GM19468 (cell line): Measurements from ENCODE around the gene RELN.

Source experiments
- ATAC-seq: cut with Tn5 transposase; IDR thresholded peaks from one replicate; pipeline ENCODE4 v1.9.1; 2021; ENCODE audit warnings: mild to moderate bottlenecking, moderate library complexity, moderate number of reproducible peaks; ENCODE audit not compliant: unreplicated experiment; ENCODE audit errors: extremely low read depth

Gene RELN

GRCh38 chr7:103658055-103659005 is 331.1 kb downstream of the RELN start:
- no peak for ATAC-seq

GRCh38 chr7:103657474-103657894 is 332.0 kb downstream of the RELN start:
- no peak for ATAC-seq

DNA sequence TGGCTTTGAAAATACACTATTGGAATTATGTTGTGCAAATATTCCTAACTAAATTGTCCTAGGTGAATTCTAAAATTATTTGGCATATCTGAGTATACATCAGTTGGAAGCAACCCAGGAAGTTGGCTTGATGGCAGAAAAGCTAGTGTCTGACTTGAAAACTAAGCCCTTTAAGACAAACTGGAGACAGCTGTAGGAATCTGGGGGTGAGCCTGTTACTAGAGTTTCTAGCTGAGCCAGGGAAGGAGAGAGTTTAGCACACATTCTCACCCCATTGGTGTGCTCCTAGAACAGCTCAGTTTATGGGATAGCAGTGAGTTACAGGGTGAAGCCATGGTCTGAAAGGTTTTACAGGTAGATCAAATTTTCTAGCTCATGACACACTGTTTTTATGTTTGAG is 333.2 kb downstream of the RELN start:
- no peak for ATAC-seq

DNA sequence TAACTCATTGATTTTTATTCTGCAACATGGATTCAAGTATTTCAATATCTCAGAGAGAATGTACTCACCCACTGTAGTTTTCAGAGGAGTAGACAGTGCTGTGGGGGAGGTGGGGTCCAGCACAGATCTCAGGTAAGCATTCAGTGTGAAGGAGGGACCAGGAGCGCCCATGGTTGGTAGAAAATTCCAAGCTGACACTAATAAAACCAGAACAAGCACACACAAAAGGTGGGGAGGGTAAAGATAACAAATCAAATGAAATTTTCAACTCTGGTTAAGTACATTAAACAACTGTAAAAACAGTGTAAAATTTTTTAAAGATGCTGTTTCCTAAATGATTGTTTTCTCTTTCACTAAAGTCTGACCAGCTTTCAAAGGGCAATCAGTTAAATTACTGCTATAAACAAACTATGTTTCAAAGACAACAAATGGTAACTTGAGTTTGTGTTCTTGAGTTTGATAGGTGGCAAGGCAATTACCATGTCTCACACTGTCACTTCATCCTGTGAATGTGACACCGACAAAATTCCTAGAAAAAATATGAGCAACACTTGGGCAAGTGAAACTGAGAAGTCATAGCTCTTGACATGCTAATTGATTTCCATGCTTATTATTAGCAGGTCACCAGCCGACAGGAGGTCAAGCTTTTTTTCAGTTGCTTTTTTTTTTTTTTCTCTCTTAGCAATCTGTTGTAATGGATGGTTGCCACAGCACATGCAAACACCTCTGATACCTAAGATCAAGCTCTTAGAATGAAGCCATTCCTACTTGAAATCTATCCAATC is 337.7 kb downstream of the RELN start:
- ATAC-seq, result no peak

DNA sequence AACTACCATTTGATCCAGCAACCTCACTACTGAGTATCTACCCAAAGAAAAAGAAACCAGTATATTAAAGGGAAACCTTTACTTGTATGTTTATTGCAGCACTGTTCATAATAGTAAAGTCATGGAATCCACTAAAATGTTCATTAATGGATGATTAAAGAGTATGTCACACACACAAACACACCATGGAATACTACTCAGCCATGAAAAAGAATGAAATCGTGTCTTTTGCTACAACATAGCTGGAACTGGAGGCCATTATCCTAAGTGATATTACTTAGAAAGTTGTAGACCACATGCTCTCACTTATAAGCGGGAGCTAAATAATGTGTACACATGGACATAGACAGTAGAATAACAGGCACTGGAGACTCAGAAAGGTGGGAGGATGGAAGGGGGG is 340.4 kb downstream of the RELN start:
- no peak for ATAC-seq

GRCh38 chr7:103648135-103648534 is 341.3 kb downstream of the RELN start:
- no peak for ATAC-seq

- ATAC-seq, result no peak
Observed at GRCh38 chr7:103644319-103644718, 345.1 kb downstream of the RELN start.

GRCh38 chr7:103640031-103640779 is 349.3 kb downstream of the RELN start:
- no peak for ATAC-seq

DNA sequence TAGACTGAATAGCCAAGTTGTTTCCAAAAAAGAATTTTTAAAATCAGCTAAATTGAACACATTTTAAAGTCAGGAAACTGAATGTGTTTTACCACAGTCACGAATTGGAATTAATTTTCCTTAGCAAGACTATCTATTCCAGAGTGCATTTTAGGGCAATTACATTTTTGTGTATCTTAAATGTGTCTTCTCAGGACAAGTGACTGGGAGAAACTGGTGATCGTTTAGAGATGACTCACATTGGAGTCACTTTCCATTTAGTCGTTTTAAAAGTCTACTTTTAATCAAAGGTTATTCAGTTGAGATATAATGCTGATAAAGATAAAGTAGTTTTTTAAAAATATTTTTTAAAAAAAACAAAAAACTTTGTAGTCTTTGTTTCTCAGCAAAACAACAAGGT is 351.7 kb downstream of the RELN start:
- ATAC-seq, result no peak

DNA sequence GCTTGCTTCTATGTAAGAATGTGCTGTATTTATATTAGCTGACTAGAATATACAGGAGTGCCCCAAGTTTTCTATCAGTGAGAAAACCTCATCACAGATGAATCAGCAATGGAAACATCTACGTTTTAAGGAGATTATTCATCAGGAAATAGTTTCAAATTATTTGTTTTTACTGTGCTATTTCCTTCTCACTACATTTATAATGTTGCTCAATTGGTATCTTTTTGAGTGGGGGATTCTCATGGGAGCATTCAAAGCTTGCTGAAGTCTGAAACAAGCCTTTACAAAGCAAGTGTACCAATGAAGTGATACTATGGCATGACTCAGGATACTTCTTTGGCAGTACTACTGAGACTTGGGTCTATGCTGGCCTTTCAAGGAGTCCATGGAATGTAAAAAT is 352.4 kb downstream of the RELN start:
- no peak for ATAC-seq

- no peak for ATAC-seq
Observed at GRCh38 chr7:103636153-103636552, 353.3 kb downstream of the RELN start.

GRCh38 chr7:103632972-103633371 is 356.5 kb downstream of the RELN start:
- ATAC-seq, result no peak

- no peak for ATAC-seq
Observed at GRCh38 chr7:103632005-103632639, 357.3 kb downstream of the RELN start.

- ATAC-seq, result no peak
Observed at GRCh38 chr7:103630318-103630717, 359.1 kb downstream of the RELN start.

DNA sequence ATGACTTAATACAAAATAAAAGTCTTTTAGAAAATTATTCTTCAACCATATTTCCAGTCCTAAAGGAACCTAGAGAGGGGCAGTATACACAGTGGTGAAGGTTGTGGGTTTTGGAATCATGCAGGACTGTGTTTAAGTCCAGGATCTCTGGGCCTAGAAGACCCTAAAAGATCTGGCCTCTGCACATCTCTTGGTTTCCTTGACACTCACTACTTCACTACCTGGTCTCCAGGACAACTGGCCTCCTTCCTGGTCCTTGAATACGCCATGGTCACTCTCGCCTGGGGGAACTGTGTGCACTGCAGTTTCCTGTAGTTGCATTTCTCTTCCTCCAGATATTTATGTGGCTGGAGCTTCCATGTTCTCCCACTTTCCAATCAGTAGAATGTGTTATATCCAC is 360.7 kb downstream of the RELN start:
- ATAC-seq, result no peak

DNA sequence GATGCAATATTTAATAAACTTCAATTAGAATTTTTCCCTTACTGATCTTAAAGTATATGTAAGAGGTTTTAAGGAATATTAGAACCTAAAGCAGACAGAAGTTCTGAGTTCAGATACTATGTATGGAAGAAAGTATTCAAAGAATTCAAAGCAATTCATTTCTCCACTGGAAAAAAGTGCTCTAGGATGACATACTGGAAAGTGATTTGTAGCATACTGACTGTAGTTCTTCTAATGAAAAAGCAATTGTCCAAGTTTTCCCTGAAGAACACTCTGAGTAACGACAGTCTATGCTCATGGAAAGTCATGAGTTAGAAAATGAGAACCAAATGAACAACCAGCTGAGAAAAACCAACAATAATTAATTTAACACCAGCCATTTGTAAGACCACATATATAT is 362.7 kb downstream of the RELN start:
- no peak for ATAC-seq

GRCh38 chr7:103622274-103622673 is 367.2 kb downstream of the RELN start:
- no peak for ATAC-seq

DNA sequence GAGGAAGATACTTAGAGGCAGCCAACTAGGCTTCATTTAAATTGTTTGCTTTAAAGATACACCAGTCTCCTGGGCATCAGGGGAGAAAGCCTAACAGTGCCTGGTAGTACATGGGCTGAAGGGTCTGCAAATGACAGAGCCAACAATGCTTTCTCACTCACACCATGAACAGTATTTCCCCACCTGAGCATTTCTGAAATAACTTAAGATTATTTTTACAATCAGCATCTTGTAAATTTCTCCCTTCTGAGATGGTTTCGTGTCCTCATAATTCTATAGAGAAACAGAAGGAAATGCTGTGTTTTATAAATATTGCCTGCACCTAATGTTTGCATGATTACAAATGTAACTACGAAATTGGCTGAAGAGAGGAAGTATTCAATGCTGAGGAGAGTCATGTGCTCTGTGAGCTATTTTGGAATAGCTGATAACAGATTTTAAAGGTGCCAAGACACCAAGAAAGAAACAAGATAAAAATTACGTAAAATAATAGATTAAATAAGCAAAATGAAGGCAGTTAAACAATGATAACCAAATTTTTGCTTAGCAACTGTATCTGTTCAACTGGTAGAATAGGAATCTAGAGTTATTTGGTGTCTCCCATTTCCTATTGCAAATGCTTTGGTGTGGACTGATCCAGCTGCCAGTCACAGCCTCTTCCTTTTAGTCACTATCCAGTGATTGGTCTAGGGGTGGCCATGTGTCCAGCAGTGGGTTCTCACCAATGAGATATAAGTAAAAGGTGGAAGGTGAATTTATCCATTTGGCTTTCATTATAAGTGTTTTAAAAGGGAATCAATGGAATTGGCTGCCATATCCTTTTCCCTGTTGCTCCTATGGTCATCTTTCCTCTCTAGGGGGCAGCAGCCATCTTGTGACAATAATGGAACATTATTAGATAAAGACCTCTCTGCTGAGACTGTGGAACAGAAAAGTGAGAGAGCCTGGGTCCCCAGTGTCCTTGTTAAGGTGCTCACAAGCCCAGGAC is 375.5 kb downstream of the RELN start:
- no peak for ATAC-seq

GRCh38 chr7:103609778-103610177 is 379.7 kb downstream of the RELN start:
- ATAC-seq, result no peak
